Mucosa of rectum (tissue), 2 donors: Measurements from ENCODE around the gene PGF.
"Not testable (repeated sequence)": the region's sequence is repeated elsewhere in the genome, so short reads cannot be mapped to it uniquely, and the experiment has no call there.

Experiments used
- H3K27ac ChIP-seq, 2 donors: one replicate each; pipeline ENCODE4 v1.7.0; 2013; ENCODE audit warnings: inconsistent platforms in 2 of 2, low read depth in 2 of 2, low read length in 2 of 2
- H3K27me3 ChIP-seq, 2 donors: one replicate each; pipeline ENCODE4 v1.7.0; 2013; ENCODE audit warnings: low read length in 2 of 2; ENCODE audit not compliant: control insufficient read depth in 2 of 2, insufficient read depth in 2 of 2
- H3K36me3 ChIP-seq, 2 donors: one replicate each; pipeline ENCODE4 v1.7.0; 2013; ENCODE audit warnings: low read length in 2 of 2; ENCODE audit not compliant: control insufficient read depth in 2 of 2, insufficient read depth in 2 of 2
- H3K4me1 ChIP-seq, 2 donors: one replicate each; pipeline ENCODE4 v1.7.0; 2013; ENCODE audit warnings: low read length in 2 of 2, mild to moderate bottlenecking in 1 of 2; ENCODE audit not compliant: control insufficient read depth in 2 of 2, insufficient read depth in 2 of 2
- H3K4me3 ChIP-seq, 2 donors: one replicate each; pipeline ENCODE4 v1.7.0; 2013; ENCODE audit warnings: low read length in 2 of 2
- H3K9ac ChIP-seq, 2 donors: one replicate each; pipeline ENCODE4 v1.7.0; 2013; ENCODE audit warnings: low read length in 2 of 2, low read depth in 1 of 2, mild to moderate bottlenecking in 1 of 2
- H3K9me3 ChIP-seq, 2 donors: one replicate each; pipeline ENCODE4 v1.7.0; 2013; ENCODE audit warnings: low read length in 2 of 2; ENCODE audit not compliant: control insufficient read depth in 2 of 2
- donor health status: healthy.
- donor health status: Normal muscosa, but diverticular disease.

The PGF gene

GRCh38 chr14:74955229-74956026 is at the start of gene PGF:
TSS of gene PGF (minus strand) at chr14:74955597. CDS start at chr14:74955242, 355 bp downstream.
- Histone ChIP-seq H3K9ac (peak within 1 kb of the TSS; percentile 24 to 51), H3K36me3 (no peaks in the 10 kb centered on the region), H3K4me3 (peak within 1 kb of the TSS; percentile 57 to 59), H3K9me3 (no peaks in the 10 kb centered on the region), H3K27ac (no peak within 1 kb of the TSS), H3K4me1 (peaks cover 17 to 20% of the 10 kb centered on the region in 2 donors), H3K27me3 (no peaks in the 10 kb centered on the region)

GRCh38 chr14:75003250-75004027 is 48.0 kb upstream of the PGF start:
- peaks cover 12 to 16% of the 10 kb centered on the region in 2 donors for H3K4me1 ChIP-seq
- peak overlapping the region; percentile 61 to 86 for H3K27ac ChIP-seq
- H3K9ac ChIP-seq, result peak overlapping the region; percentile 73 to 89
- no peaks in the 10 kb centered on the region for H3K27me3 ChIP-seq
- peak overlapping the region; percentile 78 to 93 for H3K4me3 ChIP-seq
- H3K36me3 ChIP-seq, result peaks cover 30 to 33% of the 10 kb centered on the region in 2 donors
- H3K9me3 ChIP-seq, result no peaks in the 10 kb centered on the region

- no peaks in the 10 kb centered on the region for H3K9me3 ChIP-seq
- peak within 1 kb of the TSS; percentile 78 to 93 for H3K4me3 ChIP-seq
- peaks cover 22 to 25% of the 10 kb centered on the region in 2 donors for H3K36me3 ChIP-seq
- peak within 1 kb of the TSS; percentile 69 to 86 for H3K27ac ChIP-seq
- H3K27me3 ChIP-seq, result no peaks in the 10 kb centered on the region
- H3K4me1 ChIP-seq, result peaks cover 12 to 16% of the 10 kb centered on the region in 2 donors
- peak within 1 kb of the TSS; percentile 73 to 89 for H3K9ac ChIP-seq
Measured at GRCh38 chr14:75002392-75003249, 47.2 kb upstream of the PGF start, which contains the start of gene EIF2B2. TSS of gene EIF2B2 (plus strand) at chr14:75002921. CDS start at chr14:75002991, 70 bp downstream.

GRCh38 chr14:75001899-75002298 is 46.5 kb upstream of the PGF start:
- no peaks in the 10 kb centered on the region for H3K27me3 ChIP-seq
- peak overlapping the region; percentile 73 to 89 for H3K9ac ChIP-seq
- H3K27ac ChIP-seq, result peak overlapping the region; percentile 69 to 86
- peaks cover 12 to 16% of the 10 kb centered on the region in 2 donors for H3K4me1 ChIP-seq
- peak overlapping the region; percentile 78 to 93 for H3K4me3 ChIP-seq
- no peaks in the 10 kb centered on the region for H3K9me3 ChIP-seq
- H3K36me3 ChIP-seq, result peaks cover 16 to 18% of the 10 kb centered on the region in 2 donors

GRCh38 chr14:75001261-75001660 is 45.9 kb upstream of the PGF start:
- H3K27me3 ChIP-seq, result no peaks in the 10 kb centered on the region
- peaks cover 12 to 16% of the 10 kb centered on the region in 2 donors for H3K4me1 ChIP-seq
- no peak overlapping the region for H3K4me3 ChIP-seq
- no peak overlapping the region for H3K9ac ChIP-seq
- H3K27ac ChIP-seq, result no peak overlapping the region
- peaks cover 9 to 12% of the 10 kb centered on the region in 2 donors for H3K36me3 ChIP-seq
- no peaks in the 10 kb centered on the region for H3K9me3 ChIP-seq

GRCh38 chr14:74995781-74996180 is 40.4 kb upstream of the PGF start:
- not testable (repeated sequence) for H3K27me3 ChIP-seq, H3K27ac ChIP-seq, H3K36me3 ChIP-seq, H3K4me3 ChIP-seq, H3K4me1 ChIP-seq, H3K9ac ChIP-seq, H3K9me3 ChIP-seq

GRCh38 chr14:74994182-74994581 is 38.8 kb upstream of the PGF start:
- not testable (repeated sequence) for H3K9me3 ChIP-seq, H3K4me1 ChIP-seq, H3K9ac ChIP-seq, H3K27ac ChIP-seq, H3K27me3 ChIP-seq, H3K36me3 ChIP-seq, H3K4me3 ChIP-seq

GRCh38 chr14:74988993-74989392 is 33.6 kb upstream of the PGF start:
- no peaks in the 10 kb centered on the region for H3K9me3 ChIP-seq
- H3K4me1 ChIP-seq, result no peaks in the 10 kb centered on the region
- H3K27me3 ChIP-seq, result no peaks in the 10 kb centered on the region
- no peak overlapping the region for H3K27ac ChIP-seq
- H3K36me3 ChIP-seq, result no peaks in the 10 kb centered on the region
- H3K4me3 ChIP-seq, result no peak overlapping the region
- no peak overlapping the region for H3K9ac ChIP-seq

GRCh38 chr14:74988131-74988530 is 32.7 kb upstream of the PGF start:
- no peaks in the 10 kb centered on the region for H3K27me3 ChIP-seq
- no peaks in the 10 kb centered on the region for H3K4me1 ChIP-seq
- no peaks in the 10 kb centered on the region for H3K9me3 ChIP-seq
- no peak overlapping the region for H3K9ac ChIP-seq
- no peak overlapping the region for H3K4me3 ChIP-seq
- no peak overlapping the region for H3K27ac ChIP-seq
- no peaks in the 10 kb centered on the region for H3K36me3 ChIP-seq
